ENCODE measurements around the gene OR51T1. TPM values are rescaled to one million over a fixed set of nuclear protein-coding genes. Genes with fewer than 3 reads are reported as not detected.

The OR51T1 gene
- total and polyA plus RNA-seq, 3 experiments from 2014 or later = not detected

- ChIA-PET CTCF (no interaction called here), POLR2A (no interaction called here)
- Histone ChIP-seq H3K36me3 (ENCODE audit: insufficient read depth, low read length) (no peaks in the 10 kb centered on the region), H3K4me1 (ENCODE audit: insufficient read depth, low read length) (no peaks in the 10 kb centered on the region), H3K9me3 (ENCODE audit: low read length) (no peaks in the 10 kb centered on the region), H3K27me3 (ENCODE audit: insufficient read depth, low read length, poor library complexity, severe bottlenecking) (no peaks in the 10 kb centered on the region), H3K27ac (ENCODE audit: low read depth, low read length) (no peak overlapping the region), H3K4me3 (ENCODE audit: low read length) (no peak overlapping the region)
- peaks cover 0 to 3% (median 0%) of the 10 kb centered on the region in 5 donors for H3K9me3 Mint-ChIP-seq
- no peak overlapping the region for H3K4me3 Mint-ChIP-seq
- no peak for DNase-seq
- H3K4me1 Mint-ChIP-seq = no peaks in the 10 kb centered on the region
- H3K36me3 Mint-ChIP-seq = no peaks in the 10 kb centered on the region
- H3K27me3 Mint-ChIP-seq = no peaks in the 10 kb centered on the region
- H3K27ac Mint-ChIP-seq = no peak overlapping the region
Measured at GRCh38 chr11:4916581-4916980, 34.9 kb downstream of the OR51T1 start.

- Mint-ChIP-seq H3K4me3 (no peak within 1 kb of the TSS), H3K9me3 (peaks cover 0 to 3% (median 0%) of the 10 kb centered on the region in 5 donors), H3K4me1 (no peaks in the 10 kb centered on the region), H3K27me3 (peaks cover 4 to 13% of the 10 kb centered on the region in 2 donors), H3K36me3 (no peaks in the 10 kb centered on the region), H3K27ac (peak within 1 kb of the TSS in 1 of 8 donors; percentile 20)
- POLR2A ChIA-PET = no interaction called here
- Histone ChIP-seq H3K9me3 (ENCODE audit: low read length) (no peaks in the 10 kb centered on the region), H3K27me3 (ENCODE audit: insufficient read depth, low read length, poor library complexity, severe bottlenecking) (no peaks in the 10 kb centered on the region), H3K27ac (ENCODE audit: low read depth, low read length) (no peak within 1 kb of the TSS), H3K4me3 (ENCODE audit: low read length) (no peak within 1 kb of the TSS), H3K36me3 (ENCODE audit: insufficient read depth, low read length) (no peaks in the 10 kb centered on the region), H3K4me1 (ENCODE audit: insufficient read depth, low read length) (no peaks in the 10 kb centered on the region)
- CTCF ChIA-PET = no interaction called here
- no peak for DNase-seq
Measured at GRCh38 chr11:4919250-4919649, 37.5 kb downstream of the OR51T1 start, which contains the start of gene OR51G2. TSS of gene OR51G2 (minus strand) at chr11:4919350. CDS start at chr11:4915663, 3,687 bp downstream.

GRCh38 chr11:4921796-4922195 lies 40.1 kb downstream of the OR51T1 start:
- H3K4me1 ChIP-seq (ENCODE audit: insufficient read depth, low read length) = no peaks in the 10 kb centered on the region

GRCh38 chr11:4922304-4922703 lies 40.6 kb downstream of the OR51T1 start:
- no peaks in the 10 kb centered on the region for H3K4me1 Mint-ChIP-seq
- H3K4me3 Mint-ChIP-seq = no peak overlapping the region
- H3K9me3 Mint-ChIP-seq = no peaks in the 10 kb centered on the region
- Histone ChIP-seq H3K4me1 (ENCODE audit: insufficient read depth, low read length) (no peaks in the 10 kb centered on the region), H3K27ac (ENCODE audit: low read depth, low read length) (no peak overlapping the region), H3K27me3 (ENCODE audit: insufficient read depth, low read length, poor library complexity, severe bottlenecking) (no peaks in the 10 kb centered on the region), H3K4me3 (ENCODE audit: low read length) (no peak overlapping the region), H3K9me3 (ENCODE audit: low read length) (no peaks in the 10 kb centered on the region), H3K36me3 (ENCODE audit: insufficient read depth, low read length) (no peaks in the 10 kb centered on the region)
- no peak for DNase-seq
- peaks cover 6 to 13% of the 10 kb centered on the region in 2 donors for H3K27me3 Mint-ChIP-seq
- POLR2A ChIA-PET = no interaction called here
- H3K36me3 Mint-ChIP-seq = no peaks in the 10 kb centered on the region
- H3K27ac Mint-ChIP-seq = no peak overlapping the region
- CTCF ChIA-PET = no interaction called here

More at GRCh38 chr11:4921796-4922195, 40.1 kb downstream of the OR51T1 start:
- no peak for DNase-seq
- Mint-ChIP-seq H3K27ac (no peak overlapping the region), H3K4me3 (no peak overlapping the region), H3K4me1 (no peaks in the 10 kb centered on the region), H3K27me3 (peaks cover 6 to 13% of the 10 kb centered on the region in 2 donors), H3K9me3 (no peaks in the 10 kb centered on the region), H3K36me3 (no peaks in the 10 kb centered on the region)
- CTCF ChIA-PET = no interaction called here
- no peaks in the 10 kb centered on the region for H3K9me3 ChIP-seq (ENCODE audit: low read length)
- no peak overlapping the region for H3K4me3 ChIP-seq (ENCODE audit: low read length)
- POLR2A ChIA-PET = no interaction called here
- no peaks in the 10 kb centered on the region for H3K27me3 ChIP-seq (ENCODE audit: insufficient read depth, low read length, poor library complexity, severe bottlenecking)
- no peak overlapping the region for H3K27ac ChIP-seq (ENCODE audit: low read depth, low read length)
- H3K36me3 ChIP-seq (ENCODE audit: insufficient read depth, low read length) = no peaks in the 10 kb centered on the region

GRCh38 chr11:4924239-4924638 lies 42.5 kb downstream of the OR51T1 start, which contains the start of gene OR51G1:
TSS of gene OR51G1 (minus strand) at chr11:4924339. CDS start at chr11:4924339, 0 bp downstream.
- H3K27ac Mint-ChIP-seq = peak within 1 kb of the TSS in 1 of 8 donors; percentile 3
- ChIA-PET CTCF (no interaction called here), POLR2A (no interaction called here)
- Histone ChIP-seq H3K27me3 (ENCODE audit: insufficient read depth, low read length, poor library complexity, severe bottlenecking) (no peaks in the 10 kb centered on the region), H3K4me1 (ENCODE audit: insufficient read depth, low read length) (no peaks in the 10 kb centered on the region), H3K27ac (ENCODE audit: low read depth, low read length) (no peak within 1 kb of the TSS), H3K4me3 (ENCODE audit: low read length) (no peak within 1 kb of the TSS), H3K36me3 (ENCODE audit: insufficient read depth, low read length) (no peaks in the 10 kb centered on the region), H3K9me3 (ENCODE audit: low read length) (no peaks in the 10 kb centered on the region)
- no peaks in the 10 kb centered on the region for H3K4me1 Mint-ChIP-seq
- H3K9me3 Mint-ChIP-seq = no peaks in the 10 kb centered on the region
- no peaks in the 10 kb centered on the region for H3K36me3 Mint-ChIP-seq
- peaks cover 6 to 13% of the 10 kb centered on the region in 2 donors for H3K27me3 Mint-ChIP-seq
- DNase-seq = no peak
- H3K4me3 Mint-ChIP-seq = no peak within 1 kb of the TSS

GRCh38 chr11:4926608-4927007 lies 44.9 kb downstream of the OR51T1 start:
- Mint-ChIP-seq H3K27ac (no peak overlapping the region), H3K4me3 (no peak overlapping the region), H3K36me3 (no peaks in the 10 kb centered on the region), H3K4me1 (no peaks in the 10 kb centered on the region), H3K9me3 (no peaks in the 10 kb centered on the region), H3K27me3 (peaks cover 8 to 13% of the 10 kb centered on the region in 2 donors)
- H3K36me3 ChIP-seq (ENCODE audit: insufficient read depth, low read length) = no peaks in the 10 kb centered on the region
- no peaks in the 10 kb centered on the region for H3K9me3 ChIP-seq (ENCODE audit: low read length)
- ChIA-PET POLR2A (no interaction called here), CTCF (no interaction called here)
- H3K4me1 ChIP-seq (ENCODE audit: insufficient read depth, low read length) = no peaks in the 10 kb centered on the region
- no peak overlapping the region for H3K27ac ChIP-seq (ENCODE audit: low read depth, low read length)
- DNase-seq = no peak
- no peak overlapping the region for H3K4me3 ChIP-seq (ENCODE audit: low read length)
- H3K27me3 ChIP-seq (ENCODE audit: insufficient read depth, low read length, poor library complexity, severe bottlenecking) = no peaks in the 10 kb centered on the region

Other genes with a start within 250 kb of the OR51T1 start
- not detected for gene OR51D1, start 244.4 kb upstream of the OR51T1 start, total RNA-seq
- gene OR51D1, start 244.4 kb upstream of the OR51T1 start, polyA plus RNA-seq = not detected
- not detected for gene OR51E1, start 237.9 kb upstream of the OR51T1 start, total RNA-seq
- not detected for gene OR51E1, start 237.9 kb upstream of the OR51T1 start, polyA plus RNA-seq
- not detected for gene OR51E2, start 184.0 kb upstream of the OR51T1 start, total RNA-seq
- gene OR51E2, start 184.0 kb upstream of the OR51T1 start, polyA plus RNA-seq = not detected
- not detected for gene MMP26, start 177.1 kb upstream of the OR51T1 start, total RNA-seq
- not detected for gene MMP26, start 177.1 kb upstream of the OR51T1 start, polyA plus RNA-seq
- gene OR51F1, start 112.0 kb upstream of the OR51T1 start, total RNA-seq = not detected
- gene OR51F1, start 112.0 kb upstream of the OR51T1 start, polyA plus RNA-seq = not detected
- gene OR52R1, start 77.5 kb upstream of the OR51T1 start, total RNA-seq = not detected
- gene OR52R1, start 77.5 kb upstream of the OR51T1 start, polyA plus RNA-seq = not detected
- gene OR51F2, start 60.6 kb upstream of the OR51T1 start, total RNA-seq = not detected
- not detected for gene OR51F2, start 60.6 kb upstream of the OR51T1 start, polyA plus RNA-seq
- gene OR51S1, start 32.7 kb upstream of the OR51T1 start, total RNA-seq = not detected
- gene OR51S1, start 32.7 kb upstream of the OR51T1 start, polyA plus RNA-seq = not detected
- gene OR51A7, start 21.9 kb downstream of the OR51T1 start, total RNA-seq = not detected
- gene OR51A7, start 21.9 kb downstream of the OR51T1 start, polyA plus RNA-seq = not detected
- gene OR51G2, start 37.5 kb downstream of the OR51T1 start, total RNA-seq = not detected
- not detected for gene OR51G2, start 37.5 kb downstream of the OR51T1 start, polyA plus RNA-seq
- gene OR51G1, start 42.4 kb downstream of the OR51T1 start, total RNA-seq = not detected
- not detected for gene OR51G1, start 42.4 kb downstream of the OR51T1 start, polyA plus RNA-seq
- not detected for gene OR51A4, start 65.7 kb downstream of the OR51T1 start, total RNA-seq
- not detected for gene OR51A4, start 65.7 kb downstream of the OR51T1 start, polyA plus RNA-seq
- gene OR51A2, start 73.8 kb downstream of the OR51T1 start, total RNA-seq = not detected
- gene OR51A2, start 73.8 kb downstream of the OR51T1 start, polyA plus RNA-seq = not detected
- gene OR51L1, start 113.0 kb downstream of the OR51T1 start, total RNA-seq = not detected
- not detected for gene OR51L1, start 113.0 kb downstream of the OR51T1 start, polyA plus RNA-seq
- gene OR52J3, start 164.6 kb downstream of the OR51T1 start, total RNA-seq = not detected
- not detected for gene OR52J3, start 164.6 kb downstream of the OR51T1 start, polyA plus RNA-seq
- gene OR52E2, start 177.7 kb downstream of the OR51T1 start, total RNA-seq = not detected
- not detected for gene OR52E2, start 177.7 kb downstream of the OR51T1 start, polyA plus RNA-seq
- not detected for gene OR52E1, start 187.7 kb downstream of the OR51T1 start, total RNA-seq
- not detected for gene OR52E1, start 187.7 kb downstream of the OR51T1 start, polyA plus RNA-seq